Fibroblast of skin of left quadriceps (primary cell): ENCODE measurements around the gene OSM.
A peak's percentile ranks its signal among the peaks of the same experiment; 100 is the strongest.

Experiments
- DNase-seq, 2 experiments: peaks; one replicate each; pipeline ENCODE4 v3.0.0-alpha.2; 2013; ENCODE audit warnings: low read depth in 2 of 2

Gene OSM

GRCh38 chr22:30285176-30285845 lies 18.7 kb upstream of the OSM start:
- no peak for DNase-seq

GRCh38 chr22:30284666-30285065 lies 18.0 kb upstream of the OSM start:
- DNase-seq = no peak

GRCh38 chr22:30284172-30284571 lies 17.5 kb upstream of the OSM start:
- DNase-seq = no peak

DNA sequence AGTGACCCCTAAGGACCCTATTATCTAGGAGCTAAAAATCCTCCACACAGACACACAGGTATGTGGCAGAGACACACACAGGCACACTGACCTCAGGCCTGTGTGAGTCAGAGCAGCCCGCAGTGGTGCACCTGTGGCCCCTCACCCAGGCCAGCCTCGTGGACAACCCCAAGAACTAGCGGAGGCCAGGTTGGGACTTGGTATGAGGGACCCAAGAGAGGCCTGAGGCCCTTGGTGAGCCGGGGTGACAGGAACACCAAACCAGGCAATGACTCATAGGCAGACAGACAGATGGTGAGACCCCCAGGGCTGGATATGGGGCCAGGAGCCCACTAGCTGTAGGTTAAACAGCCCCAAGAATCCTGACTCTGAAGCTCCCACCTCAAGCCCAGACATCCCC lies 16.7 kb upstream of the OSM start:
- no peak for DNase-seq

- DNase-seq = no peak
Measured at GRCh38 chr22:30282616-30283046, 16.0 kb upstream of the OSM start.

DNA sequence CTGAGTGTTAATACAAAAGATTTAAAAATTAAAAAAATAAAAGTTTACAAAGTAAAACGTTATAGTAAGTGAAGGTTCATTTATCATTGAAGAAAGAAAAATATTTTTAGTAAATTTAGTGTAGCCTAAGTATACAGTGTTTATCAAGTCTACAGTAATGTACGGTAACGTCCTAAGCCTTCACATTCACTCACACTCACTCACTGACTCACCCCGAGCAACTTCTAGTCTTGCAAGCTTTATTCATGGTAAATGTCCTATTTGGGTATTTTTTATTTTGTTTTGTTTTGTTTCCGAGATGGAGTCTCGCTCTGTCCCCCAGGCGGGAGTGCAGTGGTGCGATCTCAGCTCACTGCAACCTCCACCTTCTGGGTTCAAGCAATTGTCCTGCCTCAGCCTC lies 13.9 kb upstream of the OSM start:
- DNase-seq = no peak

DNA sequence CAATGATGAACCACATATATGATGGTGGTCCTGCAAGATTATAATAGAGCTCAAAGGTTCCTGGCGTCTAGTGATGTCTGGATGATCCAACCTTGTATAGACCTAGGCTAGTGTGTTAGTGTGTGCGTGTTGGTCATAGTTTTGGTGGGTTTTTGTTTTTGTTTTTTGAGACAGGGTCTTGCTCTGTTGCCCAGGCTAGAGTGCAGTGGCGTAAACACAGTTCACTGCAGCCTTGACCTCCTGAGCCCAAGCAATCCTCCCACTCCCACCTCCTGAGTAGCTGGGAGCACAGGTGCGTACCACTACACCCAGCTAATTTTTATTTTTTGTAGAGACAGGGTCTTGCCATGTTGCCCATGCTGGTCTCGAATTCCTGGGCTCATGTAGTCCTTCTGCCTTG lies 13.3 kb upstream of the OSM start:
- DNase-seq = no peak

GRCh38 chr22:30279046-30279788 lies 12.6 kb upstream of the OSM start:
- DNase-seq = no peak

DNA sequence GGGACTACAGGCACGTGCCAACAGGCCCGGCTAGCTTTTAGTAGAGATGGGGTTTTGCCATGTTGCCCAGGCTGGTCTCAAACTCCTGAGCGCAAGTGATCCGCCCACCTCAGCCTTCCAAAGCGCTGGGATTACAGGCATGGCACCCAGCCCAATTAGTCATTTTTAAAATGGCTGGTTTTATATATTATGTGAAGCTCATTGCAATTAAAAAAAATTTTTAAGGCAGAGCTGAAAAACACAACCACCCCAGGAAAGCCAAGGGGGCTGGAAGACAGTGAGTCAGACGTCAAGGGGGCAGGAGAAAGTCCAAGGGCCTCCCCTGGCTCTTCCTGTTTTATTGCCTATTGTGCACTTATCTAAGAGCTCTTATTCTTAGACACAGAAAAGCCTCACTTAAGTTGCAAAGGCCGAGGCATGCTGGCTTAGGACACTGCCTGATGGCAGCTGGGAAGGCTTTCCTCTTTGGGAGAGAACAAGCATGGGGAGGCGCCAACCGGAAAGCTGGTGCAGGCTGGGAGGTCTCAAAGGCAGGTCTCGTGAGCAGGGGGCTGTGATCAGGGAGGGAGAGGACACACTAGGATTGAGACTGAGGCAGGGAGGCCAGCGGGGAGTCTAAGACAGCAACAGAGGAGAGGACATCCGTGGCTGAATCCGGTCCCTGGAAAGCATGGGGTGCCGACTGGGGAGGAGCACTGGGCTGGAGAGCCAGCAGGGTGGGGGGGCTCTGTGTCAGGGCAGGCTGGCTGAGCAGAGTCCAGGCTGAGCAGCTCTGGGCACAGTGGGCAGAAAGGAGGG lies 11.1 kb upstream of the OSM start:
- DNase-seq = peak in 1 of 2 experiments; percentile 27

DNA sequence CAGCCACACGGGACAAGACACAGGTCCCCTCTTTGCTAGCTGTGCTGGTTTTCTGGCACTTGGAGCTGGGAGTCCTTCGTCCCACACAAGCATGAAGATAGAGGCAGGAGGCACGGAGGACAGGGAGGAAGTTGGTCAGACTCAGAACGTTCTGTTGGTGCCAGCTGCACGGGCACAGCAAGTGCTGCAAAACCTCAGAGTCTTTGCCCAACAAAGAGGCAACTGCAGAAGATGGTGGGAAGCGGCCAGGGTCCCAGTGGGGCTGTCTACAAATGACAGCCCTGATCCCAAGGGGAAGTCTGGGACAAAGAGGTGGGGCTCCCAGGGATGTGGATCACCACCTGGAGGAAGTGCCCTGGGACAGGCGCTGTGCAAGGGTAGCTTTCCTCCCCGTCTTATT lies 9.4 kb upstream of the OSM start:
- no peak for DNase-seq

- DNase-seq = no peak
Measured at GRCh38 chr22:30275625-30276024, 9.0 kb upstream of the OSM start.

- no peak for DNase-seq
Measured at GRCh38 chr22:30274437-30274812, 7.8 kb upstream of the OSM start.

- DNase-seq = no peak
Measured at GRCh38 chr22:30273711-30274436, 7.2 kb upstream of the OSM start.

DNA sequence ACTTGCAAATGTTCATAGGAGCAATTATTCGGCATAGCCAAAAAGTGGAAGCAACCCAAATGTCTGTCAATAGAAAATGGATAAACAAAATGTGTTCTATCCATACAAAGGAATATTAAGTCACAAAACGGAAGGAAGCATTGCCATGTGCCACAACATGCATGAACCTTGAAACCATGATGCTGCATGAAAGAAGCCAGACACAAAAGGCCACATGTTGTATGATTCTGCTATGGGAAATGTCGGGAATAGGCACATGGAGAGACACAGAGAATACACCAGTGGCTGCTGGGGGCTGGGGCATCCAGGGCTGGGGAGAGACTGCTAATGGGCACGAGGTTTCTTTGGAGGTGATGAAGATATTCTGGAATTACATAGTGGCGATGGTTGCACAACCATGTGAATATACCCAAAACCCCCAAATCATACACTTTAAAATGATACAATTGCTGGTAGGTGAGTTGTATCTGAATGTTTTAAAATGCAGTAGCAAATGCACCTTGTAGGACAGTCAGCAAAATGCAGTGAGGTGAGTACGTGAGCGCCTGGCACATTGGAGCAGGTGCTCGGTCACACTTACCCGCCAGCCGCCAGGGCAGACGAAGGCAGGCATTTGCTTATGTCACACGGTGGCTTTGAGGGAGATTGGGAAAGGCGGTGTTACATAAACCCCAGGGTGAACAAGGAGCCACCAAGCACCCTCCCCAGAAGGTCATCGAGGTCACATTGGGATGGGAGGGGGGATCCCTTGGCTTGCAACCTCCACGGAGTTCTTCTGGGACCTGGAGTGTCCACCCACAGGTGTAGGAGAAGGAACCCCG lies 6.3 kb upstream of the OSM start:
- no peak for DNase-seq

GRCh38 chr22:30270832-30271231 lies 4.2 kb upstream of the OSM start:
- DNase-seq = no peak

GRCh38 chr22:30268331-30268730 lies 1.7 kb upstream of the OSM start:
- DNase-seq = no peak

- DNase-seq = no peak
Measured at GRCh38 chr22:30267382-30268302, 991 bp upstream of the OSM start.

DNA sequence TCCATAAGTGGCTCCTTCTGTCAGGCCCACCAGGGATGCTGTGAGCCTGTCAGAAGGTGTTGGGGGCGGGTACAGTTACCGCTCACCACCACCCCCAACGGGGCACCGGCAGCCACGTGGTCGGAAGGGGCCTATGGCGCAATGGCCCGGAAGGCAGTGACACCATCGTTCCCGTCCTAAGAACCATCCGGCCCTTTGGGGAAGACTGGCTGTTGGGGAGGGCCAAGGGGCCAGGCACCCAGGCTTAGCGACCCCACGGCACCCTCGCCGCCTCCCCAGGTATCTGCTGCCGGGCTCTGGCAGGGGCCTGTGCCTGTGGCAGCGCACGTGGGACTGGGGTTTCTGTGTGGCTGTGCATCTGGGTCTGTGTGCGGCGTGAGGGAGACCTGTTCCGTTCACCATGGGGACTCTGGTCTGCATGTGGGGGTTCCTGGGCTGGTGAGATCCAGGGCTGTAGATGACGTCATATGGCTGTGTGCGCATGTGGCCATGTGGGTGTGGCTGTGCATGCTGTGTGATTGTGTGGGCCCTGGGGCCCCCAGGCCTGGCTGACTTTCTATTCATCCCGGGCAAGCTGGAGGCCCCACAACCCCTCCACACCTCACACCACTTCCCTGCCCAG lies 717 bp downstream of the OSM start:
- no peak for DNase-seq

- DNase-seq = no peak
Measured at GRCh38 chr22:30265131-30265720, 1.4 kb downstream of the OSM start.
